ENCODE data around the gene BAHCC1.

BAHCC1 gene

GRCh38 chr17:81367171-81367570 lies 28.1 kb upstream of the BAHCC1 start:
- DNase-seq (ENCODE audit: low spot score), result no peak

- DNase-seq (ENCODE audit: low spot score), result no peak
Measured at GRCh38 chr17:81368161-81369022, 26.9 kb upstream of the BAHCC1 start.

- no peak for DNase-seq (ENCODE audit: low spot score)
Measured at GRCh38 chr17:81370294-81370693, 25.0 kb upstream of the BAHCC1 start.

GRCh38 chr17:81371910-81372760 lies 23.1 kb upstream of the BAHCC1 start:
- DNase-seq (ENCODE audit: low spot score), result peak; percentile 69

GRCh38 chr17:81373536-81374160 lies 21.6 kb upstream of the BAHCC1 start:
- DNase-seq (ENCODE audit: low spot score), result no peak

- no peak for DNase-seq (ENCODE audit: low spot score)
Measured at GRCh38 chr17:81374890-81375289, 20.4 kb upstream of the BAHCC1 start.

GRCh38 chr17:81376946-81377714 lies 18.1 kb upstream of the BAHCC1 start:
- no peak for DNase-seq (ENCODE audit: low spot score)

GRCh38 chr17:81378941-81379511 lies 16.2 kb upstream of the BAHCC1 start:
- no peak for DNase-seq (ENCODE audit: low spot score)

GRCh38 chr17:81379523-81379942 lies 15.7 kb upstream of the BAHCC1 start:
- no peak for DNase-seq (ENCODE audit: low spot score)

GRCh38 chr17:81380131-81380530 lies 15.1 kb upstream of the BAHCC1 start:
- DNase-seq (ENCODE audit: low spot score), result no peak

GRCh38 chr17:81380666-81381518 lies 14.4 kb upstream of the BAHCC1 start:
- DNase-seq (ENCODE audit: low spot score), result no peak

GRCh38 chr17:81381632-81382577 lies 13.4 kb upstream of the BAHCC1 start:
- DNase-seq (ENCODE audit: low spot score), result no peak

- DNase-seq (ENCODE audit: low spot score), result no peak
Measured at GRCh38 chr17:81382851-81383250, 12.4 kb upstream of the BAHCC1 start.

GRCh38 chr17:81383504-81384421 lies 11.5 kb upstream of the BAHCC1 start:
- no peak for DNase-seq (ENCODE audit: low spot score)

- no peak for DNase-seq (ENCODE audit: low spot score)
Measured at GRCh38 chr17:81384929-81385319, 10.3 kb upstream of the BAHCC1 start.

- DNase-seq (ENCODE audit: low spot score), result no peak
Measured at GRCh38 chr17:81385320-81386111, 9.7 kb upstream of the BAHCC1 start.

GRCh38 chr17:81386141-81386645 lies 9.1 kb upstream of the BAHCC1 start:
- DNase-seq (ENCODE audit: low spot score), result no peak

Measured in HuH-7.5 (cell line).